NCI-H187 (cell line): Measurements from ENCODE around the gene GPSM1.

ENCODE experiments used
- DNase-seq, 2 experiments: peaks; one replicate each; lab custom pipeline; 2025; lab: John Stamatoyannopoulos, UW

Gene GPSM1

DNA sequence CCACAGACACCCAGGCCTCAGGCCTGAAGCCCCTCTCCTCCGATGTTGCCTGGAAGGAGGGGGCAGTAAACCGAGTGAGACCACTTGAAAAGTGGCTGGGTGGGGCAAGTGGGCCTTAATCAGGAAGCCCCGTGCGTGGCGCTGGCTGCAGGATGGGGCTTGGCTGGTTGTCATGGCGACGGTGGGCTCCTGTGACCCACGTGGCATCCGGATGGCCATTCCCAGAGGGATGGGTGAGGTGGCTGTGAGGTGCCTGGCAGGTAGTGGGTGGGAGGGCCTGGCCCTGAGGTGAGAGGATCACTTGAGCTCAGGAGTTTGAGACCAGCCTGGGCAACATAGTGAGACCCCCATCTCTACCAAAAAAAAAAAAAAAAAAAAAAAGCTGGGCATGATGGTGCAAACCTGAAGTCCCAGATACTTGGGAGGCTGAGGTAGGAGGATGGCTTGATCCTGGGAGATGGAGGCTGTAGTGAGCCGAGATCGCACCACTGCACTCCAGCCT, 5.2 kb downstream of the GPSM1 start:
- DNase-seq, result no peak

DNA sequence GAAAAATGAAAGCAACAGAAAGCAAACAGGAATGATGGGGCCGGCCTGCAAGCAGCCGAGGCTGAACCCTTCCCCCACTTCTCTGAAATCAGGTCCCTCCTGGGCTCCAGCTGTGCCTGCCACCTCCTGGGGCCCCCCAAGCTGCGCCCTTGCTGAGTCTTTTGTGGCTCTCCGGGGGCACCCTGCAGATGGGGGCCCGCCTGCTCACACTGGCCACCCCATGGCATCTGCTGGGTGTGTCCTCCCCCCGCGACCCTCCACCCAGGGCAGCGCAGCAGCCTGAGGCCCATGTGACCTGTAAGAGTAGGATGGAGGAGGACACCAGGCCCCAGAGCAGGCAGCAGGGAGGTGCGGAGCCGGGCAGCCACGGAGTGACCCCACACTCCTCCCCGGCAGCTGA, 5.7 kb downstream of the GPSM1 start:
- DNase-seq, result no peak

DNA sequence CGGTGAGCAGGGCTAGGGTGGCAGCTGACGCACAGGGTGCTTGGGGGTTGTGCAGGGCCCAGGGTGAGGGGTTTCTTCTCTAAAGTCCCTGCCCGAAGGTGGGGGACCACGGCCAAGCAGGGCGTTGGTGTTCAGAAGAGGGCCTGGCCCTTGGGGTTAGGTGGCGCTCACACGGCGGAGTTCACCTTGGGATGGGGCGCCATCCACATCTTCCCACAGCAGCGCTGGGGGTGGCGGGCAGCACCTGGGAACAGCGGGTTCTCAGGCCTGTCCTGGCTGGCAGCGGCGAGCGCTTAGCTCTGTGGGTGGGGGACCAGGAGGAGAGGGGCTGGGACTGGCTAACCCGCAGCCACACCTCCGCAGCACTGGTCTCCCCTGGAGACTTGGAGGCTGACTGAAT, 6.1 kb downstream of the GPSM1 start:
- DNase-seq, result no peak

DNA sequence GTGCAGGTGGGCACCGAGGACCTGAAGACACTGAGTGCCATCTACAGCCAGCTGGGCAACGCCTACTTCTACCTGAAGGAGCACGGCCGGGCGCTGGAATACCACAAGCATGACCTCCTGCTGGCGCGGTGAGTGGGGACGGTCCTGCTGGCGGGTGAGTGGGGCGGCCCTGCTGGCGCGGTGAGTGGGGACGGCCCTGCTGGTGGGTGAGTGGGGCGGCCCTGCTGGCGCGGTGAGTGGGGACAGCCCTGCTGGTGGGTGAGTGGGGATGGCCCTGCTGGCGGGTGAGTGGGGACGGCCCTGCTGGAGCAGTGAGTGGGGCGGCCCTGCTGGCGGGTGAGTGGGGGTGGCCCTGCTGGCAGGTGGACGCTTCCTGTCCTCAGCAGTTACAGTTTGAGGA, 7.2 kb downstream of the GPSM1 start:
- no peak for DNase-seq

DNA sequence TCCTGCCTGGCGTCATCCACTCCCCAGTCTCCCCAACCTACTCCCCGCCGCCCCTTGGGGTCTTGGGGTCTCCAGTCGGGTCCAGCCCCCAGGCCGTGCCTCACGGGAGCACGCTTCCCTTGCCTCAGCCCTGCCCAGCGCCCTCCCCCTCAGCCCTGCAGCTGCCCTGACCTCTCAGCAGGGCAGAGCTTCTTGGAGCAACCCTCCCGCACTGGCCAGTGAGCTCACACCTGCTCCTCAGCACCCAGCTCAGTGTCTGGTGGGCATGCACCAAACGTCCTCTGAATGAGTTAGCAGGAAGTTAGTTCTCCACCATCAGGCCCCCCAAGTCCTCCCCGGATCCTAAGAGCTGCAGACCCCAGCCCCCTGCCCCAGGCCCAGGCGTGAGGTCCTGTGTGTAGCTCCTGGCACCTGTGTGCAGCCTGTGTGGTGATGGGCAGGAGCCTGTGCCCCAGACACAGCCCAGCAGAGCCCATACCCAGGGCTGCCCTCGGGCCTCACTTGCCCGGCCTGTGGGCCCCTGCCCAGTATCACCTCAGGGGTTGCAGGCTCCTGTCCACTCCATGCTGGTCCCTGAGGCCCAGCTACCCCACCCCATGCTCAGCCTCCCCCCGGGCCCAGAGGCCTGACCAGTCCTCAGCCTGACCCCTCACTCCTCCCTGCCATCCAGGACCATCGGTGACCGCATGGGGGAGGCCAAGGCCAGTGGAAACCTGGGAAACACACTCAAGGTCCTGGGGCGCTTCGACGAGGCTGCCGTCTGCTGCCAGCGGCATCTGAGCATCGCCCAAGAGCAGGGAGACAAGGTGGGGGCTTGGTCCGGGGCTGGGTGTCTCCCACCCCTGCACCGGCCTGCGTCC, 8.2 kb downstream of the GPSM1 start:
- no peak for DNase-seq

DNA sequence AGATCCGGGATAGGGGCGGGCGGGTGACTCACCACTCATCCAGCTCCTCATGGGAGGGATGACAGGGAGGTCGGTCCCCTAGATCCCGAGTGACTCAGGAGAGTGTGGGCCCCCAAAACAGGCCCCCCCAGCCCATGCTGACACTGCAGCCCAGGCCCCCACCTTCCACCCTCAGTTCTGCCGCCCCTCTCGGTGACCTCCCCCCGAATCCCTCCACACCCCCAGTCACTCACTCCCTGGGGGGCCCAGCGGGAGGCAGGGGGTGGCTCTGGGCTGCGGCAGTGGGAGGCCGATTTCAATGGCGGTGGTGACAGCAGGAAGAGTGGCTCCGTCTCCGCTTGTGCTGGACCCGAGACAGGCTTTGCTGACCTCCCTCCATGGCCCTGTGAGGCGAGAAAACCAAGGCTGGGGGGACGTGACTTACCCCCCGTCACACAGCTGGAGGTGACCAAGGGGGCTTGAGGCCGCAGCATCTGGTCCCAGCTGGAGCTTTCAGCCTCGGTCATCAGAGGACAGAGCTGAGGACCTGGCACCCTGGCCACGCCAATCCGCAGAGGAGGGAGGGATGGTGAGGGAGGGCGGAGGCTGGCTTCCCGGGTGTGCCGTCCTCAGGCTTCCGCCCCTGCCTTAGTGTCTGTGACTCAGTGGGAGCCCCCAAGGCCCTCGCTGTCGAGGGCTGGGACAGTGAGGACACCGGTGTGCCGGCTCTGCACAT, 9.0 kb downstream of the GPSM1 start:
- DNase-seq, result no peak

DNA sequence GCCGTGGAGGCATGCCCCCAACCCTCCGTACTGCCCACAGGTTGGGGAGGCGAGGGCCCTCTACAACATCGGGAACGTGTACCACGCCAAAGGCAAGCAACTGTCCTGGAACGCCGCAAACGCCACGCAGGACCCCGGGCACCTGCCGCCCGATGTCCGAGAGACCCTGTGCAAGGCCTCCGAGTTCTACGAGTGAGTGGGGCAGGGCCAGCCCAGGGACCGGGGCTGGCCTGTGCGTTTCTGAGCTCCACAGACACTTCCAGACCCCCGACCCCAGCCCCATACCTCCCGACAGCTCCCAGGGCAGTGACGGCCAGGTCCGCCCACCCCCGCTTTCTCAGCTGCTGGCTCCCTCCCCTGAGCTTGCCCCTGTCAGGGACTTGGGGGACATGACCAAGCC, 9.5 kb downstream of the GPSM1 start:
- no peak for DNase-seq

DNA sequence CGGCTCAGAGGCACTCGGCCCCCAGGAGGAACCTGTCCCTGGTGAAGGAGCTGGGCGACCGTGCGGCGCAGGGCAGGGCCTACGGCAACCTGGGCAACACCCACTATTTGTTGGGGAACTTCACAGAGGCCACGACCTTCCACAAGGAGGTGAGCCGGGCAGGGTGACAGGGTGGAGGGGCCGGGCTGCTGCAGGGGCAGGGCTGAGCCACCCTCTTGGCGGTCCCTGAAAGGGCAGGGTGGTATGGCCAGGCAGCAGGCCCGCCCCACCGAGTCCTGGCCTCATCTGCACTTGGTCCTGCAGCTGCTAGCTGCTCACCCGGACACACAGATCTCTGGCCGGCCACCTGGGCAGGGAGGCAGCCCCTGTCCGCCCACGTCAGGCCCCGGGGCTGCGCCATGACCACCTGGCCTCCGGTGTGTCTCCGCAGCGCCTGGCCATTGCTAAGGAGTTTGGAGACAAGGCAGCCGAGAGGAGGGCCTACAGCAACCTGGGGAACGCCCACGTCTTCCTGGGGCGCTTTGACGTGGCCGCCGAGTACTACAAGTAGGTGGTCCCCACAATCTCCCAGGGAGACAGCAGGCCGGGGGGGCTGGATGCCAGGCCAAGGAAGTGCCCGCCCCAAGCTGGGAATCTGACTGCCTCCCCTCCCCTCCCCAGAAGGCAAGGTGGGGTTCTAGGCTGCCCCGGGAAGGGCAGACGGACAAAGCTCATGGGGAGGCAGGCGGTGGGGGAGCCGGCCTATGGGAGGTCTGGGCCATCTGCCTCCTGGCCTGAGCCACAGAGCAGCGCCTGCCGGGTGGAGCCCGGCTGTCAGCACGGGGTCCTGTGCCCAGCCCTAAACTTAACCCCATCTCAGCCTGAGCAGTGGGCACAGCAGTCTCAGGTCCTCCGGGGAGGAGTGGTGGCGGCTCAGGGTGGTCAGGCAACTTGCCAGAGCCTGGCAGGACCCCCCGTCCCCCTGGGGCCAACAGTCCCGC, 10.4 kb downstream of the GPSM1 start:
- DNase-seq, result no peak

DNA sequence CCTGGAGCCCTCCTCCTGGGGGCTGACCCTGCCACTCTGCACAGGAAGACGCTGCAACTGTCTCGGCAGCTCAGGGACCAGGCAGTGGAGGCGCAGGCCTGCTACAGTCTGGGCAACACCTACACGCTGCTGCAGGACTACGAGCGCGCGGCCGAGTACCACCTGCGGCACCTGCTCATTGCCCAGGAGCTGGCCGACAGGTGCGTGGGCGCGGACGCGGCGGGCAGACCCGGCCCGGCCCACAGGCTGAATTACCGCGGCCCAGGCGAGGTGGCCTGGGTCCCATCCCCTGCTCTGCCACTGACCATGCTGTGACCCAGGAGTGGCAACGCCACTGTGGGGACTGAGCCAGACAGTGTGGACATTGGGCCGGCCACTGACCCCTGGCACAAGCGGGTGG, 11.2 kb downstream of the GPSM1 start:
- DNase-seq, result no peak

DNA sequence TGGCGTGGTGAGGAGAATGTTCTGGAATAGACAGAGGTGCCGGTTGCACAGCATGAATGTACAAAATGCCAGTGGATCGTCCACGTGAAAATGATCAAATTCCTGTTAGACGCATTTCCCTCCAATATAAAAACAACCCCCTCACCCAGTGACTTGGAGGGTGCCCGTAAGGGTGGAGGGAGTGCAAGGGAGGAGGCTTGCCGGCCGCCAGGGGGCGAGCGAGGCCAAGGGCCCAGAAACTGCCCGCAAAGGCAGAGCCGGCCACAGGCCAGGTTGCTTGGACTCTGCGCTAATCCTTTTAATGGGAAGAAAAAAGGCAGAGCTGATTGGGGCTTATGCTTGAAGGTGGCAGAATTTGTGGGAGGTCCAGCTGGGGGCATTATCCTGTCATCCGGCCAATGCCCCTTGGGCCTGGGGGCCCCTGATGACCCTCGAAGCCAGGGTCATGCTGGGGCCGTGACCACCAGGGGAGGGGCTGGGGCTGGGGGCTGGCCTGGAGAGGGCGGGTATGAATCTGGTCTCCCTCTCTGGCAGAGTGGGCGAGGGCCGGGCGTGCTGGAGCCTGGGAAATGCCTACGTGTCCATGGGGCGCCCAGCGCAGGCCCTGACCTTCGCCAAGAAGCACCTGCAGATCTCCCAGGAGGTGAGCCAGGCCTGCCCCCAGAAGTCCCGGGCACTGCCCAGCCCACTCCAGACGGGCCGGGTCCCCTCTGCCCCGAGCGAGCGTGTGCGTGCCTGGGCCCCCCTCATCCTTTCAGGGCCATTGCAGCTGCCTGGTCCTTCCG, 12.0 kb downstream of the GPSM1 start:
- no peak for DNase-seq

DNA sequence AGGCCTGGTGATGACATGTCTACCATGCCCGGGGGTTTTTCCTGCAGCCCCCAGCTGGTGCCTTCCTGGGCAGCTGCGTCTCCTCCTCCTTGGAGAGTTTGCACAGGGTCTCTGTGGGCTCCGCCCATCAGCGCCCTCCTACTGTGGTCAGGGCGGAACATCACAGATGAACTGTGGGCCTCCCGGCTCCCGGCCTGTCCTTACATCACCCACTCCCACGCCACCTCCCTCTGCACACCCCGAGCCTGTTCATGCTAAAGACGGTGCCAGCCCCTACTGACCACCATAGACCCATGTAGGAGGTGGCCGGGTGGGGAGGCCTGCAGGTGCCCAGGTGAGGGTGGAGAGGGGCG, 12.6 kb downstream of the GPSM1 start:
- DNase-seq, result no peak

DNA sequence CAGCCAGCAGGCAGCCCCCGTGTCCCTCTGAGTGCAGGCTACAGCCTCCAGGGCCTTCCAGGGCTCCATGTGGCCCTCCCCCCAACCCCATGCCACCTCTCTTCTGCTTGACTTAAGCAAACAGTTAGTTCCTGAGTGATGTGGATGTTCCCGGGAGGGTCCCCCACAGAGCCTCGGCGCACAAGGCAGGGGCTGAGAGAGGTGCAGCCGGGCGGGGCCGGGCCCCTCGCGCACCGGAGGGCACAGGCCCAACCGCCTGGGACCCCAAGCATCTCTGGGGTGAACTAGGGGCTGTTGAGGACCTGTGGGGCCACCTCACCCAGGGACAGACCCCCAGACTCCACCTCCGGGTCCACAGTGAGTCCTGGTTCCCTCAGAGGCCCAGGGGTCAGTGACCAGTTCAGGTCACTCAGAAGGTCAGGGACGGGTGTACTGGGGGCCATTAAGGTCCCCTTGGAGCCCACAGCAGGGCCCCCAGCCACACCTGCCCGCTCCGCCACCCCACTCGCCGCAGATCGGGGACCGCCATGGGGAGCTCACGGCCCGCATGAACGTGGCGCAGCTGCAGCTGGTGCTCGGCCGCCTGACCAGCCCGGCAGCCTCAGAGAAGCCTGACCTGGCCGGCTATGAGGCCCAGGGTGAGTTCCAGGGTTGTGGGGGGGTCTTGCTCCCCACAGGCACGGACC, 13.2 kb downstream of the GPSM1 start:
- DNase-seq, result no peak

DNA sequence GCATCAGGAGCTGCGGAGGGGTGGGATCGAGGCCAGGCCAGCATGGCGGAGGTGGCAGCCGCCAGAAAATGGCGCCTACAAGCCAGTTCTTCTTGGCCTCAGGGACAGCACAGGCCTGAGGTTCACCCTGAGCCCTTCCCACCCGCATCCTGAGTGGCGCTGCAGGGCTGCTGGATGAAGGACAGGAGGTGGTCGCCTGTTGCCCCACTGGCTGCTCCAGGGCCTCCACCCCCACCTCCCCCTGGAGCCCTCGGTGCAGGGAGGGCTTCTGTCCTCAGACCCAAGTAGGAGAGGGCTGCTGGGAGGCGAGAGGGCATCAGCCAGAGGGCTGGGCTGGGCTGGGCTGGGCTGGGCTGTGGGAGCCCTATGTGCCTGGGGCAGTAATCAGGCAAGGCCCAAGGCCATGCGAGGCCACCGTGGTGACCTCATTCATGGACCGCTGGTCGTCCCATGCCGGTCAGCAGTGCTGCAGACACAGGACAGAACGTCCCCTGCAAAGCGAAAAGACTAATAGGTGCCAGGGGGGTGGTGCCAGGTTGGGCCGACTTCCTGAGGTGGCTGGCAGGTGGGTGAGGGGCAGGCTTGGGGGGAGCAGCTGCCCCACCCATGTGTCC, 13.8 kb downstream of the GPSM1 start:
- no peak for DNase-seq

DNA sequence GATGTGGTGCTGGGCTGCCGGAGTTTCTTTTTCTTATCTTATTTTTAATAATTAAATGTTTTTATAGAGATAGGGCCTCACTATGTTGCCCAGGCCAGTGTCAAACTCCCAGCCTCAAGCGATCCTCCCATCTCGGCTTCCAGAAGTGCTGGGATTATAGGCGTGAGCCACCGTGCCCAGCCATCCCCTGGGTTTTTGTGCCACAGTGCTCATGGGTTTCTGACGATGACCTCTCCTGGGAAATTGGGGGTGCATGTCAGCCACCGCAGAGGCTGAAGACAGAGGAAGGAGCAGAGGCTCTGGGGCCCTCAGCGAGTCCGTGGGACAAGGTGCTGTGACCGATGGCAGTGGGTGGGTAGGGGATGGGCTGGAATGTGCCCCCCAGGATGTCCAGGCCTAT, 14.4 kb downstream of the GPSM1 start:
- no peak for DNase-seq

DNA sequence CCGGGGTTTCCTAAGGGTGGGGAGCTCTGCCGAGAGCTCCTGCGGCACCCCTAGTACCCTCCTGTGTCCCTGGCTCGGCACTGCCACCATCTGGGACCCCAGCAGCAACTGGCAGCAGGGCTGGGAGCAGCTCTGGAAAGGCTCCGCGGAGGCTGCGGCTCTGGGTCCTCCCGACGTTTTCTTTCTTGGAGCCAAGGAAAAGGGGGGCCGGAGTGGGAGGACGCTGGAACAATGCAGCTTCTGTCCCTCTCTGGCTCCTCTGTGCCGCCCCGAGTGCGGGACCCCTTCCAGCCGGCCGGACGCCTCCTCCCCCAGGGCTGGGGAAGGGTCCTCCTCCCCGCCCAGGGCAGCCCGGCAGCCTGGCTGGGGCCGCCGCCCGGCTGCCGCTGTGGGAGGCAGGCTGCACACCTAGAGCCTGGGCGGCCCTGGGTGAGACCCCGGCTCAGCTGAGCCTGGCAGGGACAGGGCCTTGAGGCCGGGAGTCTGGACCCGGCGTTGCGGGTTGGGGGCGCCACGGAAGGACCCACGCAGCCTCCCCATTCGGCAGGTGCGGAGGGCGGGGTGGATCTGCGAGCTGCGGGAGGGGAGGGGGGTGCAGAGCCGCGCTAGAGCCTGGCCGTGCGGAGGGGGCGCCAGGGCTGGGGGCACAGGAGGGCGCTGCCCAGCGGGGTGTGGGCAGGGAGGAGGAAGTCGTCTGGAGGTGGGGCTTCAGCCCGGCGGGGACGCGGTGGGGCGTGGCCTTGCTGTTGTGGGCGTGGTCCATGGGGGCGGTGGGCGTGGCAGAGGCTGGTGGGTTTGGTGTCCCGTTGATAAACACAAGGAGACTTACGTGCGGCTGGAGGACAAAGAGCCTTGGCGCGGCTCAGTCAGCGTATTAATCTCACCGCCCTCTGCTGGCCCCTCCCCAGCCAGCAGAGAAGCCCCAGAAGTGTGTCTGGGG, 15.1 kb downstream of the GPSM1 start:
- no peak for DNase-seq

DNA sequence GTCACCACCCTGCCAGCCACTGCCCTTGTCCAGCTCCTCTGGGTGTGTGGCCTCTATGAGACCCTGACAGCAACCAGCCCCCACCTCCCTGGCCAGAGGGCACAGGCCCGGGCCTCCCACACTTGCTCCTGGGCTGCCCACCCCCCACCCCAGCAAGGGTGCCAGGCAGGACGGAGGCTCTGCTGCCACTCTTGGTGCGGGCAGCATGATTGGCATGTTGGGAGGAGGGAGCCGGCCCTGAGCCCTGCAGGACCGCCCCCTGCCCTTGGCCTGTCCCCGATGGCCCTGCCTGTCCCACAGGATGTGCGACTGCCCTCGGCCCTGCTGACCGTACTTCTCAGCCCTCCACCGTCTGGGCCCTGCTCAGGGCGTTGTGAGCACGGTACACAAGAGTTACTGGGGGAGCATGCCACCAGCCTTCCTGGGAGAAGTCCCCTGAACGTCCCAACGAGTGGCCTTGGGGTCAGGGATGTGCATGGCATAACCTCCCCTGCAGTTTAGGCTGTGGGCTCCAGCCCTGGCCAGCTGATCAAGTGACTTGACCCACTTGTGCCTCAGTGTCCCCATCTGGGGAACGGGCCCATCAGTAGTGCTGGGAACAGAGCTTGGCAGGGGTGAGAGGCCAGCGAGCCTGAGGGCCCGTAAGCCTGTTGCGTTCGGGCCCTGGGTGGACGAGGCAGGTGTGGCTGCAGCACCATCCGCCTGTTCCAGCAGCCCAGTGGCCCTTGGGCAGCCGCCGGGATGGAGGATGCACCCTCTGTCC, 16.0 kb downstream of the GPSM1 start:
- DNase-seq, result no peak

DNA sequence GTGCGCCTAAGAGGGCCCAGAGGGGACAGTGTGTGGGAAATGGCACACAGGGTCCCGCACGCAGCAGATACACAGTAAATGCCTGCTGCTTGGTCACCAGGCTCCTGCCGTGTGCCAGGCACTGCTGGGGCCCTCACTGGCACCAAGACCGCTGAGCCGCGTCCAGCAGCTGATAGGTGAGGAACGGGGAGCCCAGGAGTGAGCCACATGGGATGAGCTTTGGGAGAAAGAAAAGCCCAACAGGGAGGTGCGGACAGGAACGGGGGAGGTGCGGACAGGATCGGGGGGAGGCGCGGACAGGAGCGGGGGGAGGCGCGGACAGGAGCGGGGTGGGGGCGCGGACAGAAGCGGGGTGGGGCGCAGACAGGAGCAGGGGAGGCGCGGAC, 16.5 kb downstream of the GPSM1 start:
- no peak for DNase-seq

DNA sequence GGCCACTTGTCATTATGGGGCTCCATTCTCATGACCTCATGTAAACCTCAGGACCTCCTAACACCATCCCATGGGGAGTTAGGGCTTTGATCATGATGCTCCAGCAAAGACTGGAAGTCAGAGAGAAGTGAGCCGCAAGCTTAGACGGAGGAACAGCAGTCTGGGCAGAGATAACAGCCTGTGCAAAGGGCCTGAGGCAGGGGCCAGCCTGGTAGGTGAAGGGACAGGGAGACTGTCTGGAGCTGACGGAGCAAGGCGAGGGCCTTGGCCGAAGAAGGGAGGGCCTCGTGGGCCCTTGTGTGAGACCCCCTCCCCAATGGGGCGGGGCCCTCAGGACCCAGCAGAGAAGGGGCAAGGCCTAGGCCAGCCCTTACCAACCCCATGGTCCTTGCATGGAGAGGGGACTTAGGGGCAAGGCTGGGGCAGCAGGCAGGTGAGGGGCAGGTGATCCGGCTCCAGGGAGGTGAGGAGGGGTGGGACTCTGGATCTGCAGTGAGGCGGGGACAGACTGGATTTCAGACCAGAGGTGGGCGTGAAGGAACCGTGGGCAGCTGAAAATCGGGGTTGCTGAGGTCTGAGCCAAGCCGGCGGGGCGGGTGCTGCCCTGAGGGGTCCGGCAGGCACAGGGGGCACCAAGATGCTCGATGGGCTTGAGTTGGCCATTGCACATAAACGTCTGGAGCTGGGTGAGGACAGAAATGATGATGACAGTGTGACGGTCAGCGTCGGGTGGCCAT, 17.4 kb downstream of the GPSM1 start:
- DNase-seq, result no peak
